ENCODE results near the gene LMO1. TPM values are rescaled to one million over a fixed set of nuclear protein-coding genes. Genes with fewer than 3 reads are reported as not detected.

Gene LMO1
- total and polyA plus RNA-seq, 9 of the 15 experiments (the other 6 are each of a cell fraction or from before 2014, with no cell fraction given) = not detected

DNA sequence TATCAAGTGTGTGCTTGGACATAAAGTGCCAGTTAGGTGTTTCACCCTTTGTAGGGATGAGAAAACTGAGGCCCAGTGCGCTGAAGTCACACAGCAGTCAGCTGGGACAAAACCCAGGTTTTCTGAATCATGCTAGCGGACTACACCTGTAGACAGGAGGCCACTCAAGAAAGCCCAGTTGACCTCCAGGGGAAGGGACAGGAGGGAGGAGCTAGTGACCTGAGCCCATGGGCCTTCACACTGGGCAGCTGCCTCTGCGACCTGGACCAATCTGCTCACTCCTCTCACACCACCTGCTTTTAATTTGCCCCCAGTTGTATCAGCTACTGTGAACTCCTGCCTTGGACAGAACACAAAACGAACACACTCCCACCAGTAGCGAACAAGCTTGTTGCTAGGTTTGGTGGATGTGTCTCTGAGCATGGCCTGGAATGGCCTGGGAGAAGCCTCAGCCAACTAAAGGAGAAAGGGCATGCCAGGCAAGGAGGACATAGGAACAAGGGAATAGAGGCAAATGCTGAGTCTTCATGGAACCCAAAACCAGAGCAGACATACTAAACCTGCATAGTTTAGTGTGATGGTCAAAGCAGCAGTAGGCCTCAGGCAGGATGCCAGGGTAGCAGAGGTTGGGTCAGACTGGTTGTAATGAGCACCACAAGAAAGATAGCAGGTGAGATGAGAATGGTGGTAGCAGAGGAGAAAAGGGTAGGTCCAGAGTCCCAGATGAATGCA, 7.2 kb downstream of the LMO1 start:
- intact Hi-C loops (cut with micrococcal nuclease) (no loop called here), in situ Hi-C loops (cut with MboI) (no loop called here)
- BruUV-seq (replicated peaks) = no TSS peak
- TF ChIP-seq NUFIP1 (IDR thresholded peaks at IDR 0.05; ENCODE audit: partially characterized antibody) = no peak
- TF ChIP-seq GABPB1 (CRISPR knock-in tag; IDR thresholded peaks at IDR 0.05) = no peak
- TF ChIP-seq ZBTB8A (IDR thresholded peaks at IDR 0.05; ENCODE audit: partially characterized antibody) = no peak
- TF ChIP-seq CAMTA2 (CRISPR knock-in tag; conservative IDR thresholded peaks at IDR 0.05) = no peak
- TF ChIP-seq NFIX (CRISPR knock-in tag; IDR thresholded peaks at IDR 0.05; ENCODE audit: low read depth) = no peak
- TF ChIP-seq RBM25 (IDR thresholded peaks at IDR 0.05; ENCODE audit: low read depth, low read length, severe bottlenecking) = no peak
- ChIA-PET CTCF (ENCODE audit: low intra/inter-chr PET ratio) (no interaction called here), POLR2A (no interaction called here)
- no peak for DNase-seq (ENCODE audit: extremely low read depth in 1 of 4, low spot score in 3 of 4)
- no peaks in the 10 kb centered on the region for H3K36me3 ChIP-seq (ENCODE audit: control insufficient read depth, insufficient read depth, low read length)
- H3K9me1 ChIP-seq (ENCODE audit: control insufficient read depth, insufficient read depth, low read length) = no peaks in the 10 kb centered on the region
- peaks cover 19 to 78% of the 10 kb centered on the region in 2 experiments for H3K27me3 ChIP-seq (ENCODE audit: control insufficient read depth in 2 of 2, insufficient read depth in 2 of 2, low read length in 2 of 2)
- H3K4me3 ChIP-seq = no peak overlapping the region
- no peak for ATAC-seq
- no peak overlapping the region for H3K27ac ChIP-seq (ENCODE audit: extremely low read depth, low read depth, low read length)
- no peak for FAIRE-seq
- 0% methylated on average over 5 of the region's 5 CpGs for WGBS (ENCODE audit: insufficient coverage, low coverage, missing lambda C conversion rate)
- H3K4me2 ChIP-seq (ENCODE audit: insufficient read depth, low read length) = no peak overlapping the region
- no peaks in the 10 kb centered on the region for H3K79me2 ChIP-seq (ENCODE audit: control insufficient read depth, insufficient read depth, low read length)
- peaks cover 3% of the 10 kb centered on the region; the same call in 1 of the 2 replicates for H4K20me1 ChIP-seq (replicated peaks; ENCODE audit: control insufficient read depth, insufficient read depth, low read length)
- no peaks in the 10 kb centered on the region for H3K9me3 ChIP-seq (replicated peaks; ENCODE audit: control insufficient read depth, insufficient read depth, low read depth, low read length)
- no peaks in the 10 kb centered on the region for H3K4me1 ChIP-seq (replicated peaks in 1 of 2; ENCODE audit: control insufficient read depth in 2 of 2, insufficient read depth in 2 of 2, low read length in 2 of 2)
- H2AFZ ChIP-seq (ENCODE audit: low read depth, low read length) = no peak overlapping the region
- H3K9ac ChIP-seq (ENCODE audit: insufficient read depth in 1 of 2, low read depth in 2 of 2, low read length in 2 of 2) = no peak overlapping the region

DNA sequence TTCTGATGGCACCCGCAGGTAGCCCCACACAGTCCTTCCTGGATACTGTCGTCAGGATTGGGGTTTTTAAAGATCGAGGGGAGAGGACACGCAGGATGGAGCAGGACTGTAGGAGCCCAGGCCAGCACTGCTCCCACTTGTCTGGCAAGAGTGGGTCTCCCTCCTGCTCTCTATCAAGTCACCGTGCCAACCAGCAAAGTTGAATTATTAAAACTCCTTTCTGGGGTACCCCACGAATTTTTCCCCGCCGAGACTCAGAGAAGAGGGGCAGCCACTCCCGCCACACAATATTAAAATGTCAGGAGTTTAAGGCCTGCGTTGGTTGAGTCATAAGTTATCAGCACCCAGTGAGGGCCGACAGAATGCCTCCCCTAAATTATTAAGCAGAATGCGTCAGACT, 10.1 kb downstream of the LMO1 start:
- H3K79me2 ChIP-seq (ENCODE audit: control insufficient read depth, insufficient read depth, low read length) = no peaks in the 10 kb centered on the region
- POLR2A ChIA-PET = no interaction called here
- no peaks in the 10 kb centered on the region for H3K9me3 ChIP-seq (replicated peaks; ENCODE audit: control insufficient read depth, insufficient read depth, low read depth, low read length)
- CTCF ChIA-PET (ENCODE audit: low intra/inter-chr PET ratio) = no interaction called here
- under 1% methylated on average over 12 of the region's 12 CpGs for WGBS (ENCODE audit: insufficient coverage, low coverage, missing lambda C conversion rate)
- FAIRE-seq (no peak), DNase-seq (ENCODE audit: extremely low read depth in 1 of 4, low spot score in 3 of 4) (no peak), ATAC-seq (no peak)
- intact Hi-C loops (cut with micrococcal nuclease) (no loop called here), in situ Hi-C loops (cut with MboI) (no loop called here)
- H4K20me1 ChIP-seq (replicated peaks; ENCODE audit: control insufficient read depth, insufficient read depth, low read length) = no peaks in the 10 kb centered on the region
- no peak overlapping the region for H2AFZ ChIP-seq (ENCODE audit: low read depth, low read length)
- H3K4me3 ChIP-seq = no peak overlapping the region
- TF ChIP-seq HLTF (IDR thresholded peaks at IDR 0.05) = no peak
- TF ChIP-seq ZNF133 (CRISPR knock-in tag; IDR thresholded peaks at IDR 0.05) = no peak
- no peak for TF ChIP-seq ZNF644 (tag; IDR thresholded peaks at IDR 0.05; ENCODE audit: low read depth)
- TF ChIP-seq TFAM (CRISPR knock-in tag; conservative IDR thresholded peaks at IDR 0.05) = no peak
- TF ChIP-seq ZFX (CRISPR knock-in tag; IDR thresholded peaks at IDR 0.05) = no peak
- no peak for TF ChIP-seq CBX1 (IDR thresholded peaks at IDR 0.05; ENCODE audit: low read depth)
- H3K27me3 ChIP-seq (ENCODE audit: control insufficient read depth in 2 of 2, insufficient read depth in 2 of 2, low read length in 2 of 2) = peaks cover 13 to 66% of the 10 kb centered on the region in 2 experiments
- no peaks in the 10 kb centered on the region for H3K9me1 ChIP-seq (ENCODE audit: control insufficient read depth, insufficient read depth, low read length)
- no TSS peak for BruUV-seq (replicated peaks)
- H3K4me2 ChIP-seq (ENCODE audit: insufficient read depth, low read length) = no peak overlapping the region
- H3K4me1 ChIP-seq (replicated peaks in 1 of 2; ENCODE audit: control insufficient read depth in 2 of 2, insufficient read depth in 2 of 2, low read length in 2 of 2) = no peaks in the 10 kb centered on the region
- no peak overlapping the region for H3K9ac ChIP-seq (ENCODE audit: insufficient read depth in 1 of 2, low read depth in 2 of 2, low read length in 2 of 2)
- H3K36me3 ChIP-seq (ENCODE audit: control insufficient read depth, insufficient read depth, low read length) = no peaks in the 10 kb centered on the region
- no peak overlapping the region for H3K27ac ChIP-seq (ENCODE audit: extremely low read depth, low read depth, low read length)
